Middle frontal gyrus (tissue), 1 donor: Measurements from ENCODE around the gene CA7.
"Not testable (repeated sequence)": the region's sequence is repeated elsewhere in the genome, so short reads cannot be mapped to it uniquely, and the experiment has no call there.

Experiments
- DNase-seq: peaks from one replicate; pipeline ENCODE4 v3.0.0-alpha.2; 2015; ENCODE audit warnings: low spot score; ENCODE audit errors: extremely low spot score

The CA7 gene

GRCh38 chr16:66846266-66846665 lies 2.1 kb downstream of the CA7 start:
- DNase-seq, result no peak

- no peak for DNase-seq
These were observed 2.6 kb downstream of the CA7 start for GRCh38 chr16:66846831-66847230.

DNA sequence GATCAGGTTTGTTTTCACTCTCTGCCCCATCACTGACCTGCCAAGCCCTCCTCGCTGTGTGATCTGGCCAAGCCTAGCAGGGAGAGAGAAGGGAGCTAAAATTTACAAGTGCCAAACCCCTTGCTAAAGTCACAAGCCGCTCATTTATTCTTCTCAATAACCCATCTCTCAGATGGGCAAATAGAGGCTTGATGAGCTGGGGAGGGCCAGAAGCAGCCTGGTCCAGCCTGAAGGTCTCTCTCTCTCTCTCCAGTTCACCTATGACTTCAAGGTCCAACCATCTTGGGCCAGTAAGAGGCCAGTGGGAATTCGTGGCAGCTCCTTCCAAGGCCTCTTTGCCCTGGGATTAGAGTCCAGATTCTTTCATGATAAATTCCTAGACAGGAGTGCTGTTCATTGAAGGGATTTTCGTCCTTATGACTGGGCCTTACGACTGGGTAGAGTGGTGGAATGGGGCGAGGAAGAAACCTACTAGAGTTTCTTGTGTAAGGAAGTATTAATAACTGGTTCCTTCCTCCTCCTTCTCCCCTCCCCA lies 3.4 kb downstream of the CA7 start:
- no peak for DNase-seq

DNA sequence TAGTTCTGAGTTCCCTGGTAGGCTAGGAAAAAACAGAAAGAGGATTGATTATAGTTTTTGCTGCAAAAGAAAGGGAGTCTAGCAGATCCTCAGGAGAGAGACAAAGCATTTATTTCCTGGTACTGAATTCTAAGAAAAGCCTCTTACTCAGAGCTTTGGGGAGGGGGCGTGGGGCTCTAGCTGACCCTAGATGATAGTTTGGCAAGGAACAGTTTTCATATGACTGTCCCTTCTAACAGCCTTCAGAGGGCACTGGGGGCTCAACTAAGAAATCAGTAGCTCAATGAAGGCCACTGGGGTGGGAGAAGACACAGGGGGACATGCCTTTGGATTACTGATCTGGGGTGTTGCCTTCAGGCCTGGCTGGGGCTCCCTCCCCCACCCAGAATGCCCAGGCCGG lies 4.0 kb downstream of the CA7 start:
- no peak for DNase-seq

DNA sequence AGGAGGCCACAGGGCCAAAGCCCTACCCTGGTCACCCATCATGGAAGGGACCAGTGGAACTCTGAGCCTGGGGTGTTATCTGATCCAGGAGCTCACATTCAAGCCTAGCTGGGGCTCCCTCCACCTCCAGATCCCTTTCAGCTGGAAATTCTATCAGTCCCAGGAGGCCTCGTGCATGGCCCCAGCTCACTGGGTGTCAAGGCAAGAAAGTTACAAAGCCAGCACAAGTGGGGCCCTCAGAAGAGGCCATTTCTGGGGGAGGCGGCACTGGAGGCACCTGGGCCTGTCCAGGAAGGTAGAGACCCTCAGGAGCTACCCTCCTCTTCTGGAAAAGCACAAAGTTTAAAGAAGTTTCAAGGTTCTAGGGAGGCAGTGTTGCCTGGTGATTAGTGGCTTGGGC lies 4.8 kb downstream of the CA7 start:
- DNase-seq, result no peak

- no peak for DNase-seq
These were observed 5.3 kb downstream of the CA7 start for GRCh38 chr16:66849549-66849948.

DNA sequence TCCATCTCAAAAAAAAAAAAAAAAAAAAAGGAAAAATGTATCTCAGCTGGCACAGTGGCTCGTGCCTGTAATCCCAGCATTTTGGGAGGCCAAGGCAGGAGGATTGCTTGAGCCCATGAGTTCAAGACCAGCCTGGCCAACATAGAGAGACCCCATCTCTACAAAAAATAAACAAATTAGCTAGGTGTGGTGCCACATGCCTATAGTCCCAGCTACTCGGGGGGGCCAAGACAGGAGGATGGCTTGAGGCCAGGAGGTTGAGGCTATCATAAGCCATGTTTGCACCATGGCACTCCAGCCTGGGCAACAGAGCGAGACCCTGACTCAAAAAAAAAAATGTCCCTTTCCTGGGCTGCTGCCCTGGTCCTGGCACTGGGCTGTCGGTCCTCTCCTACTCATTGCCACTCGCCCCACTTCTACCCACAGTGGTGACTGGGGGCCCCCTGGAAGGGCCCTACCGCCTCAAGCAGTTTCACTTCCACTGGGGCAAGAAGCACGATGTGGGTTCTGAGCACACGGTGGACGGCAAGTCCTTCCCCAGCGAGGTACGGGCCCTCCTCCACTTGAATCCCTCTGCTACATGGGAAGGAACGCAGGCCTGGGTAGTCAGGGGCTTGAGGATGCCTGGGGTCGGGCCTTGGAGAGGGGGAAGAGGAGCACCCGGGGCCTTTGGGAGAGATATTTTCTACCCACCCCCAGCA lies 6.1 kb downstream of the CA7 start:
- DNase-seq, result no peak

GRCh38 chr16:66851166-66851964 lies 7.2 kb downstream of the CA7 start:
- DNase-seq, result no peak

DNA sequence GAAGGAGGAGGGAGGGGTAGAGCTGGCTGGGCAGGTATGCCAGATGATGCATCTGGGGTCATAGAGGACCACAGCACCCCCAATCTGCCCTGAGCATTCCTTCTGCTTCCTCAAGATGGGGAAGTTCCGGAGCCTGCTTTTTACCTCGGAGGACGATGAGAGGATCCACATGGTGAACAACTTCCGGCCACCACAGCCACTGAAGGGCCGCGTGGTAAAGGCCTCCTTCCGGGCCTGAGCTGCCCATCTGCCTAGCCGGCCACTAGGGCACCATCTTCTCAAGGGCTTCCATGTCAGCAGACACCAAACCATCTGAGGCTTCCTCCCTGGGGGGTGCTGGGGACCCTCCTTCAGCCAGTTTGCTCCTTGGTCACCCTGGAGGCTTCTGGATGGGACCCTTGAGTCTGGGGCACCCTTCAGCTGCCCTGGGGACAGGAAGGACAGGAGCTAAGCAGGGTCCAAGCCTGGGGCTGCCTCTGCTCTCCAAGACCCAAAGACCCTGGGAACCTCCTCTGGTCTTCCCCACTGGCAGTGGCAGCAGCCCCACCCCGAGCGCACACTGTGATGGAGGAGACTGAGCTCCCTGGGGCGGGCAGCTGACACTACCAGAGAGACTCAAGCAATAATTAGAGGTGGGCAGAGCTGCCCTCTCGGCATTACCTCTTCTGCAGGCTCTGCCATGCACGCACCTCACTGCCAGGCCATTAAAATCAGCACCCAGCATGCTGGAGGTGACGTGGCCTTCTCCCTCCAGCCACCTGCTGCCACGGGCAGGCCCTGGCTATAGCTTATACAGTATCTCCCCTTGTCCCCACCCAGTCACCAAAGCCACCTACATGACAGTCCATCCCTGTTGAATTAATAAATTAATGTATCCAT lies 9.3 kb downstream of the CA7 start:
- DNase-seq, result no peak

- DNase-seq, result no peak
These were observed 12.0 kb downstream of the CA7 start for GRCh38 chr16:66856184-66856730.

GRCh38 chr16:66856801-66857200 lies 12.6 kb downstream of the CA7 start:
- DNase-seq, result no peak

DNA sequence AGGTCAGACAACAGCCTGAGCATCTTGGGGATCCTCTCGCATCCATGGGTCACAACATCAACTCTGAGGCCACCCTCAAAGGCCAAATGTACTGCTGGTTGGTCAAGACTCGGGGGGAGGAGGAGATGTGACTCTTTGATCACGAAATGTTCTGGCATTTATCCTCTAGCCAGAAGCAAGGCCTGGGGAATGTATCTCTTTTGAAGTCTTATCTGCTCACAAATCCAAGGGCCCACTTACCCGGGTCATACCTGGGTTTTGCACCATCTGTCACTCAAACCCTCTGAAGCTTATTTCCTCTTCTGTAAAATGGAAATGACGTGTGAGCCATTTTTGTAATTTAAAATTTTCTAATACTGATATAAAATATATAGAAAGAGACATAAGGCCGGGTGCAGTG lies 13.2 kb downstream of the CA7 start:
- DNase-seq, result no peak

GRCh38 chr16:66858740-66859396 lies 14.7 kb downstream of the CA7 start:
- DNase-seq, result no peak

DNA sequence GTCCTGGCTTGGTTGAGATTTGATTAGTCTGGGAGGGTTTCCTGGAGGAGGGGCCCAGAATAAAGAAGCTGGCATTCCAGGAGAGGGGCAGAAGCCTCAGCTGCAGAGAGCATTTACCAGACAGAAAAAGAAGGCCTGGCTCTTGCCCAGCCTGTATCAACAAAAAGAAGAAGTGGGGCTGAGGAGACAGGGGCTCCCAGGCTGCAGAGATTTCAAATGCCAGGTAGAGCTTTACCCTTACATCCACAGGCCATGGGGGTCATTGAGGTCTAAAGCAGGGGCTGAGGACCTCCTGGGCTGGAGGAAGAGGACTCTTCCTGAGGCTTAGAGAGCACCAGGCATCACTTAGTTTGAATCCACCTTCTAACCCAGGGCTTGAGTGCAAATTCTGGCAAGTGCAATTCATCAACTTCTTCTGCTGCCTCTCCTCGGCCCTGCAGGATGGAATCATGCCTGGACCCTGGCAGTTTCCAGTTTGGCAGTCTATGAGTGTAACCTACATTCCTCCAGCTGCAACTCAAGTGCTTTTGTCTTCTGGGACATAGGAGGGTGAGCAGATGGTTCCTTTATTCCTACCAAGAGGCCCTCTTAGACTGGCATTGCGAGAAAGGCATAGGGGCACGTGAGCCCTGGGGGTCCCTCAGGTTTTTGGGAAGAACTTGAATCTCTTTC lies 15.3 kb downstream of the CA7 start:
- DNase-seq, result no peak

DNA sequence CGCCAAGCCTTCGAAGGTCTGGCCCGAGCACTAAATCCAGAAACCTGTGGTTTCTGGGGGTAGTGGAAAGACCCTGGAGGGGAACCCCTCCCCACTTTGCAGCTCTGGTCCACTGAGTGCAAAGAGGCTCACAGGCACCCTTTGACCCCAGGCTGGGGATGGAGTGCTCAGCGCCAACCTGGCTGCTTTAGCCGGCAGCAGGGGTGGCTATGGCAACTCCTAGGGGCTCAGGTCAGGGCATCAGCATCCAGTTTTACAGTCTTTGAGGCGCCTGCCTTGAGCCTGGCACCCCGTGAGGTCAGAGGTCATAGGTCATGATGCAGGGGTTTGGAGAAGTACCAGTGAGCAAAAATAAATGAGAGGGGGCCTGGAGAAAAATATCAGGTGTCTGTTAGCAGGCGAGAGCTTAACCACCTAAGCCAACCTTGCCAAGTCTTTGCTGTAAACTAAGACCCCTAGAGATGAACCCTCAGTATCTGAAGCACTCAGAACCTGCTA lies 17.9 kb downstream of the CA7 start:
- DNase-seq, result no peak

DNA sequence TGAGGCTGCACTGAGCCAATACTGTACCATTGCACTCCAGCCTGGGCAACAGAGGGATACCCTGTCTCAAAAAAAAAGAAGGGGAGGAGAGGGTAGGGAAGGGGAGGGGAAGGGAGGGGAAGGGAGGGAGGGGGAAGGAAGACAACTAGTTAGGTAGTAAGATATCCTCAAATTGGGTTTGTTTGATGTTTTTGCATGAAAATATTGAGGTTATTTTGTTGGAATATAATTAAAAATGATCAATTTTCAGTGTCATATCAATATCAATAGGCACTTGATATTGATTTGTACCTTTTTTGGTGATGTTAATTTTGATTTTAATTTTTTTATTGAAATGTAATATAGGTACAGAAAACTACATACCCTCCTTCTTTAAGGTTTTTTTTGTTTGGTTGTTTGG lies 19.5 kb downstream of the CA7 start:
- DNase-seq, result no peak

DNA sequence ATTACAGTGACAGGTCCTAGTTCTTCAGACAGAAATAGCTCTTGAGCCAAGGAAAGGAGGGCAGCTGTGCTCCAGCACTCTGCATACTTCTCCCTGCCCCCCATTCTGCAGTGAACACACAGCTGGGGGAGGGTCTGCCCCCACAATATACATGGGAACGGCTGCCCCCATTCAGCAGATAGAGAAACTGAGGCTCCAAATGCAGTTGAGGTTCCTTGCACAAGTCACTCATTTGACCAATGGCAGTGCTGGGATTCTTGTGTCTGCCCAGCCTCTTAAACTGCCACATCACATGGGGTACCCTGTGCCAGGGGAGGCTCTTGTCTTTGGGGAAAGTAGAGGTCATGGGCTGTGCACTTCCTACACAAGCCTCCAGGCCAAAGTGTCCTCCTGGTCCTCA lies 25.2 kb downstream of the CA7 start:
- DNase-seq, result no peak

DNA sequence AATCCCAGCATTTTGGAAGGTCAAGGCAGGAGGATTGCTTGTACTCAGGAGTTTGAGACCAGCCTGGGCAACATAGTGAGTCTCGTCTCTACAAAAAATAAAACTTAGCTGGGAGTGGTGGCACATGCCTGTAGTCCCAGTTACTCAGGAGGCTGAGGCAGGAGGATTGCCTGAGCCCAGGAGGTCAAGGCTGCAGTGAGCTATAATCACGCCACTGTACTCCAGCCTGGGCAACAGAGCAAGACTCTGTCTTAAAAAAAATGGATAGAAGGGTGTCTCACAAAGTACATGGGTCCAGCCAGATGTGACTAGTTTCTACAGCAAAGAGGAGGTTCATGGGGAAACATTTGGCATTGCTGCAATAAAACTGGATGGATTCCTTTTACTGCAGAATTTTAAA lies 27.1 kb downstream of the CA7 start:
- not testable (repeated sequence) for DNase-seq

DNA sequence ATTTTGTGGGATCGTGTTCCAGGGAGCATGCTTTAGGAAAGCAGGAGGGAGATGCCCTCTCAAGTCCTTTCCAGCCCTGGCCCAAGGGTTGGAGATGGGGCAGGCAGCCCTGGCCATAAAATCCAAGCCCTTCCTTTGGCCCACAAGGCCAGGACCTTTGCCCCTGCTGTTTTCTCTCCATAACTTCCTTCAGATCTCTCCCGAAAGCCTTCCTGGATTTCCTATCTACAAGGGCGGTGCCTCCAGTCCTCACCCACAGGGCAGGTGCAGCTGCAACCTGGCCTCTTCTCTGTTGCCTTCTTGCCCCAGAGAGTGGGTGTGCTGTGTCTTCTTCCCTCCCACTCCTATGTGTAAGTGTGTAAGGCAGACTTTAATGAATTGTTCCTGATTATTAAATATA lies 27.6 kb downstream of the CA7 start:
- no peak for DNase-seq

DNA sequence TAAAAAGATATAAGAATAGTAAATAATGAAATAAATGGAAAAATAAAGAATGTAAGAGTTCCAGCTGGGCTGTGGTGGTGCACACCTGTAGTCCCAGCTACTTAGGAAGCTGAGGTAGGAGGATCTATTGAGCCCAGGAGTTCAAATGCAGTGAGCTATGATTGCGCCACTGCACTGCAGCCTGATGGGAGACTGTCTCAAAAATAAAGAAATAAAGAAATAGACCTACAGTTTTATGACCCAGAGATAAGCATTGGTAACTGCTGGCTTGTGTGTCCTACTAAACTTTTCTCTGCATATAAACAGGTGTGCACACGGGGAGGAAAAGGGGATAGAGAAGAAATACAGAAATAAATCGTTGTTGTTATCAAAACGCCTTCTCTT lies 28.3 kb downstream of the CA7 start:
- DNase-seq, result no peak
